ENCODE data around the gene CD247. TPM values are rescaled to one million over a fixed set of nuclear protein-coding genes. Genes with fewer than 3 reads are reported as not detected.

The CD247 gene
- total and polyA plus RNA-seq, 2 of the 13 experiments (the other 11 are each of a cell fraction or from before 2014, with no cell fraction given), result 0.20 TPM; not detected in 1

DNA sequence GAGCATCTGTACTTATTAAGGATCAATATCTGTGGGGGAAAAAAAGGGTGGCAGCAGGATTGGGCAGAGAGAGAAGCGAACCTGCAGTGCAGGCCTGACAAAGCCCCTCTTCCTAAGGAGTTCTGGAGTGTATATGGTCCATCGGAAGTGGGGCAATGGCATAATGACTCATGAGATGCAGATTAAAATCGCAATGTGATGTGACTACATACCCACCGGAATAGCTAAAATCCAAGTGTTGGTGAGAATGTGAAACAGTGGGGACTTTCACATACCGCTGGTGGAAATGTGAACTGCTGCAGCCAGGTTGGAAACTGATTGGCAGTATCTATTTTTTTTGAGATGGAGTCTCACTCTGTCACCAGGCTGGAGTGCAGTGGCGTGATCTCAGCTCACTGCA is 43.4 kb upstream of the CD247 start:
- Histone ChIP-seq H4K20me1 (ENCODE audit: insufficient read depth, low read length) (no peaks in the 10 kb centered on the region), H3K9ac (ENCODE audit: insufficient read depth, low read depth, low read length) (no peak overlapping the region), H3K79me2 (ENCODE audit: insufficient read depth, low read length) (no peaks in the 10 kb centered on the region), H3K36me3 (replicated peaks in 1 of 2; ENCODE audit: control insufficient read depth in 1 of 2, insufficient read depth in 2 of 2, low read length in 2 of 2) (no peaks in the 10 kb centered on the region), H3K27me3 (ENCODE audit: control insufficient read depth in 1 of 2, insufficient read depth in 2 of 2, low read length in 2 of 2) (peaks cover 0 to 29% of the 10 kb centered on the region in 2 experiments; a peak in 1 of 5 replicates), H3K4me2 (ENCODE audit: low read depth, low read length) (no peak overlapping the region), H2AFZ (ENCODE audit: low read length) (no peak overlapping the region), H3K9me3 (ENCODE audit: low read length) (no peaks in the 10 kb centered on the region), H3K4me1 (ENCODE audit: insufficient read depth, low read length) (no peaks in the 10 kb centered on the region), H3K27ac (ENCODE audit: extremely low read length, insufficient read depth, low read length) (no peak overlapping the region), H3K4me3 (replicated peaks in 1 of 3; ENCODE audit: insufficient read depth in 1 of 3, low read depth in 2 of 3, low read length in 3 of 3) (no peak overlapping the region)
- no peak for FAIRE-seq
- 51% methylated on average over 6 of the region's 6 CpGs for WGBS (ENCODE audit: low lambda C conversion rate)
- BruUV-seq (replicated peaks), result no TSS peak
- in situ Hi-C loops (cut with HindIII; ENCODE audit: extremely low pct_ligation_motif_present, low pct_unique_long_range_greater_than_20kb) (no loop called here), intact Hi-C loops (cut with micrococcal nuclease; ENCODE audit: unreplicated experiment) (no loop called here)
- POLR2A ChIA-PET, result no interaction called here
- CTCF ChIA-PET (ENCODE audit: low intra/inter-chr PET ratio, low total read pairs), result no interaction called here
- no peak for ATAC-seq
- DNase-seq (ENCODE audit: low spot score), result no peak
- TF ChIP-seq BRCA1 (CRISPR knock-in tag; IDR thresholded peaks at IDR 0.05), result no peak
- no peak for TF ChIP-seq ZNF557 (CRISPR knock-in tag; IDR thresholded peaks at IDR 0.05)
- no peak for TF ChIP-seq ZNF234 (CRISPR knock-in tag; conservative IDR thresholded peaks at IDR 0.05)
- TF ChIP-seq NCOA5 (CRISPR knock-in tag; IDR thresholded peaks at IDR 0.05), result no peak

DNA sequence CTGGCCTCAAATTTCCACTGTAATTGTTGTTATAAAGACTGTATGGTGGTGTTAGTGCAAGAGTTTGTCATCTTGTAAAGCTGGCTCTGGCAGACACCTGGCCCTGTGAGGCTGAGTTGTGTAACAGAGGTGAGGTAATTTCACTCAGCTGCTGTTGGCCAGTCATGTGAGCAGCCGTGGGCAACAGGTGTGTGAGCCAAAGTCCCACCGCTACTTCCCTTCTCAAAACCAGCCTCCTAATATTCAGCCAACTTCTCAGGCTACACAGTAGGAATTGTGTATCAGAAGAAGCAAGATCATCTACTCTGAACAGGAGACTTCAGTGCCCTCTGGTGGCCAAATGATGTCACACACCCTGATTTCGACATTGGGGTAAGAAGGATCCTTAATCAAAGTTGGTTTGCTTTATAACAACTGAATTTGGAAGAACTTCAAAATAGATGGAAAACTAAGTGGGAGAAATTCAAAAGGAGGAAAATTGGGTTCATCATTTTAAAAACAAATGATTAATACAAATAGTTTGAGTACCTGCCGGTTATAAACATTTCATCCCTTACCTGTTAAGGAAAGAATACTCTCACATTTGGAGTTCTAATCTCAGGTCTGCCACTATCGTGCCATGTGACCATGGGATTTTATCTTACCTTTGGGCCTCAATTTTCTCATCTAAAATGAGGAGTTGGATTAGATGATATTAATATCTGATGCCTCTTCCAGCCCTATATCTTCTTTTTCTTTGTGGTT is 37.8 kb upstream of the CD247 start:
- no peaks in the 10 kb centered on the region for H3K79me2 ChIP-seq (ENCODE audit: insufficient read depth, low read length)
- ATAC-seq (no peak), FAIRE-seq (peak; percentile 83), DNase-seq (ENCODE audit: low spot score) (peak; percentile 58)
- under 1% methylated on average over 4 of the region's 5 CpGs for WGBS (ENCODE audit: low lambda C conversion rate)
- H4K20me1 ChIP-seq (ENCODE audit: insufficient read depth, low read length), result no peaks in the 10 kb centered on the region
- no peak overlapping the region for H3K4me3 ChIP-seq (replicated peaks in 1 of 3; ENCODE audit: insufficient read depth in 1 of 3, low read depth in 2 of 3, low read length in 3 of 3)
- in situ Hi-C loops (cut with HindIII; ENCODE audit: extremely low pct_ligation_motif_present, low pct_unique_long_range_greater_than_20kb), result no loop called here
- H3K4me1 ChIP-seq (ENCODE audit: insufficient read depth, low read length), result peaks cover 7% of the 10 kb centered on the region
- no peak overlapping the region for H2AFZ ChIP-seq (ENCODE audit: low read length)
- H3K27ac ChIP-seq (ENCODE audit: extremely low read length, insufficient read depth, low read length), result no peak overlapping the region
- no peak overlapping the region for H3K4me2 ChIP-seq (ENCODE audit: low read depth, low read length)
- intact Hi-C loops (cut with micrococcal nuclease; ENCODE audit: unreplicated experiment), result loop anchor here (2.0 kb wide), 2 partner anchors 133 to 155 kb away; no protein-coding TSS in a partner anchor
- POLR2A ChIA-PET, result no interaction called here
- no TSS peak for BruUV-seq (replicated peaks)
- H3K27me3 ChIP-seq (ENCODE audit: control insufficient read depth in 1 of 2, insufficient read depth in 2 of 2, low read length in 2 of 2), result peaks cover 0 to 5% of the 10 kb centered on the region in 2 experiments; a peak in 1 of 5 replicates
- TF ChIP-seq ZFP90 (CRISPR knock-in tag; IDR thresholded peaks at IDR 0.05; ENCODE audit: borderline replicate concordance), result no peak
- peak; percentile 59; the same call in 1 of the 2 replicates for TF ChIP-seq SMC3 (IDR thresholded peaks at IDR 0.05; ENCODE audit: low read length)
- no peak for TF ChIP-seq SETDB1 (CRISPR knock-in tag; IDR thresholded peaks at IDR 0.05; ENCODE audit: borderline replicate concordance)
- no peak for TF ChIP-seq ZNF282 (IDR thresholded peaks at IDR 0.05; ENCODE audit: partially characterized antibody)
- no peak for TF ChIP-seq ZSCAN30 (CRISPR knock-in tag; IDR thresholded peaks at IDR 0.05)
- TF ChIP-seq, protein P1, sequence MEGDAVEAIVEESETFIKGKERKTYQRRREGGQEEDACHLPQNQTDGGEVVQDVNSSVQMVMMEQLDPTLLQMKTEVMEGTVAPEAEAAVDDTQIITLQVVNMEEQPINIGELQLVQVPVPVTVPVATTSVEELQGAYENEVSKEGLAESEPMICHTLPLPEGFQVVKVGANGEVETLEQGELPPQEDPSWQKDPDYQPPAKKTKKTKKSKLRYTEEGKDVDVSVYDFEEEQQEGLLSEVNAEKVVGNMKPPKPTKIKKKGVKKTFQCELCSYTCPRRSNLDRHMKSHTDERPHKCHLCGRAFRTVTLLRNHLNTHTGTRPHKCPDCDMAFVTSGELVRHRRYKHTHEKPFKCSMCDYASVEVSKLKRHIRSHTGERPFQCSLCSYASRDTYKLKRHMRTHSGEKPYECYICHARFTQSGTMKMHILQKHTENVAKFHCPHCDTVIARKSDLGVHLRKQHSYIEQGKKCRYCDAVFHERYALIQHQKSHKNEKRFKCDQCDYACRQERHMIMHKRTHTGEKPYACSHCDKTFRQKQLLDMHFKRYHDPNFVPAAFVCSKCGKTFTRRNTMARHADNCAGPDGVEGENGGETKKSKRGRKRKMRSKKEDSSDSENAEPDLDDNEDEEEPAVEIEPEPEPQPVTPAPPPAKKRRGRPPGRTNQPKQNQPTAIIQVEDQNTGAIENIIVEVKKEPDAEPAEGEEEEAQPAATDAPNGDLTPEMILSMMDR (CRISPR knock-in tag; IDR thresholded peaks at IDR 0.05), result peak; percentile 80
- peak; percentile 56 for TF ChIP-seq STAG1 (CRISPR knock-in tag; IDR thresholded peaks at IDR 0.05)
- TF ChIP-seq CEBPG (CRISPR knock-in tag; IDR thresholded peaks at IDR 0.05), result peak; percentile 76
- TF ChIP-seq, protein P2, sequence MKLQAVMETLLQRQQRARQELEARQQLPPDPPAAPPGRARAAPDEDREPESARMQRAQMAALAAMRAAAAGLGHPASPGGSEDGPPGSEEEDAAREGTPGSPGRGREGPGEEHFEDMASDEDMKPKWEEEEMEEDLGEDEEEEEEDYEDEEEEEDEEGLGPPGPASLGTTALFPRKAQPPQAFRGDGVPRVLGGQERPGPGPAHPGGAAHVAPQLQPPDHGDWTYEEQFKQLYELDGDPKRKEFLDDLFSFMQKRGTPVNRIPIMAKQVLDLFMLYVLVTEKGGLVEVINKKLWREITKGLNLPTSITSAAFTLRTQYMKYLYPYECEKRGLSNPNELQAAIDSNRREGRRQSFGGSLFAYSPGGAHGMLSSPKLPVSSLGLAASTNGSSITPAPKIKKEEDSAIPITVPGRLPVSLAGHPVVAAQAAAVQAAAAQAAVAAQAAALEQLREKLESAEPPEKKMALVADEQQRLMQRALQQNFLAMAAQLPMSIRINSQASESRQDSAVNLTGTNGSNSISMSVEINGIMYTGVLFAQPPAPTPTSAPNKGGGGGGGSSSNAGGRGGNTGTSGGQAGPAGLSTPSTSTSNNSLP (IDR thresholded peaks at IDR 0.05; ENCODE audit: low read depth, low read length), result 0 out of 2 replicates have a peak, but pooled peaks have one; percentile 21
- TF ChIP-seq RXRA (CRISPR knock-in tag; IDR thresholded peaks at IDR 0.05), result no peak
- TF ChIP-seq YEATS2 (CRISPR knock-in tag; IDR thresholded peaks at IDR 0.05; ENCODE audit: borderline replicate concordance), result 0 out of 2 replicates have a peak, but pooled peaks have one; percentile 31
- TF ChIP-seq ATF7 (IDR thresholded peaks at IDR 0.05), result no peak
- TF ChIP-seq ATF7 (CRISPR knock-in tag; IDR thresholded peaks at IDR 0.05), result no peak
- H3K9me3 ChIP-seq (ENCODE audit: low read length), result no peaks in the 10 kb centered on the region
- CTCF ChIA-PET (ENCODE audit: low intra/inter-chr PET ratio, low total read pairs), result interaction anchor here (1.5 kb wide), 1 partner anchor 155 kb away, joined by 7 read pairs; no protein-coding TSS in a partner anchor
- H3K9ac ChIP-seq (ENCODE audit: insufficient read depth, low read depth, low read length), result no peak overlapping the region
- H3K36me3 ChIP-seq (replicated peaks in 1 of 2; ENCODE audit: control insufficient read depth in 1 of 2, insufficient read depth in 2 of 2, low read length in 2 of 2), result no peaks in the 10 kb centered on the region
